ENCODE data around the gene ETFDH.
"Not testable (repeated sequence)": the region's sequence is repeated elsewhere in the genome, so short reads cannot be mapped to it uniquely, and the experiment has no call there.

Gene ETFDH

GRCh38 chr4:158754385-158755180 is 82.5 kb downstream of the ETFDH start:
- peak; percentile 62; the same call in 2 of the 3 replicates for ATAC-seq
- TF ChIP-seq ISL1 (CRISPR knock-in tag; IDR thresholded peaks at IDR 0.05) (no peak), ZFP30 (CRISPR knock-in tag; IDR thresholded peaks at IDR 0.05) (no peak), BACH2 (CRISPR knock-in tag; IDR thresholded peaks at IDR 0.05; ENCODE audit: borderline replicate concordance) (no peak), POU6F1 (CRISPR knock-in tag; IDR thresholded peaks at IDR 0.05; ENCODE audit: borderline replicate concordance, low read depth) (no peak), OSR1 (CRISPR knock-in tag; IDR thresholded peaks at IDR 0.05) (no peak), ESRRG (CRISPR knock-in tag; IDR thresholded peaks at IDR 0.05) (no peak), ZNF565 (CRISPR knock-in tag; conservative IDR thresholded peaks at IDR 0.05; ENCODE audit: low read depth) (no peak), TCF4 (CRISPR knock-in tag; IDR thresholded peaks at IDR 0.05; ENCODE audit: borderline replicate concordance) (no peak), TSHZ2 (CRISPR knock-in tag; IDR thresholded peaks at IDR 0.05) (no peak), CREB5 (CRISPR knock-in tag; IDR thresholded peaks at IDR 0.05; ENCODE audit: low read depth) (no peak), GLIS3 (CRISPR knock-in tag; IDR thresholded peaks at IDR 0.05) (no peak), ZNF70 (CRISPR knock-in tag; IDR thresholded peaks at IDR 0.05) (no peak), ARNTL (CRISPR knock-in tag; IDR thresholded peaks at IDR 0.05; ENCODE audit: borderline replicate concordance, low read depth) (no peak), CSDC2 (CRISPR knock-in tag; IDR thresholded peaks at IDR 0.05) (no peak), ZFP3 (CRISPR knock-in tag; IDR thresholded peaks at IDR 0.05) (no peak), ZC3H10 (CRISPR knock-in tag; IDR thresholded peaks at IDR 0.05) (no peak), RARB (CRISPR knock-in tag; IDR thresholded peaks at IDR 0.05) (no peak)

GRCh38 chr4:158755819-158756218 is 83.7 kb downstream of the ETFDH start:
- ATAC-seq = not testable (repeated sequence)

GRCh38 chr4:158756588-158756987 is 84.5 kb downstream of the ETFDH start:
- no peak for ATAC-seq
- no peak for TF ChIP-seq TOX (CRISPR knock-in tag; IDR thresholded peaks at IDR 0.05; ENCODE audit: borderline replicate concordance)
- no peak for TF ChIP-seq PPARA (CRISPR knock-in tag; IDR thresholded peaks at IDR 0.05; ENCODE audit: borderline replicate concordance)
- no peak for TF ChIP-seq OSR1 (CRISPR knock-in tag; IDR thresholded peaks at IDR 0.05)
- TF ChIP-seq CREB5 (CRISPR knock-in tag; IDR thresholded peaks at IDR 0.05; ENCODE audit: low read depth) = no peak
- no peak for TF ChIP-seq ZNF565 (CRISPR knock-in tag; conservative IDR thresholded peaks at IDR 0.05; ENCODE audit: low read depth)
- TF ChIP-seq ZNF8 (CRISPR knock-in tag; IDR thresholded peaks at IDR 0.05) = no peak
- no peak for TF ChIP-seq BACH2 (CRISPR knock-in tag; IDR thresholded peaks at IDR 0.05; ENCODE audit: borderline replicate concordance)
- no peak for TF ChIP-seq GLIS3 (CRISPR knock-in tag; IDR thresholded peaks at IDR 0.05)
- no peak for TF ChIP-seq TSHZ2 (CRISPR knock-in tag; IDR thresholded peaks at IDR 0.05)
- no peak for TF ChIP-seq ESRRG (CRISPR knock-in tag; IDR thresholded peaks at IDR 0.05)
- TF ChIP-seq, protein P1, sequence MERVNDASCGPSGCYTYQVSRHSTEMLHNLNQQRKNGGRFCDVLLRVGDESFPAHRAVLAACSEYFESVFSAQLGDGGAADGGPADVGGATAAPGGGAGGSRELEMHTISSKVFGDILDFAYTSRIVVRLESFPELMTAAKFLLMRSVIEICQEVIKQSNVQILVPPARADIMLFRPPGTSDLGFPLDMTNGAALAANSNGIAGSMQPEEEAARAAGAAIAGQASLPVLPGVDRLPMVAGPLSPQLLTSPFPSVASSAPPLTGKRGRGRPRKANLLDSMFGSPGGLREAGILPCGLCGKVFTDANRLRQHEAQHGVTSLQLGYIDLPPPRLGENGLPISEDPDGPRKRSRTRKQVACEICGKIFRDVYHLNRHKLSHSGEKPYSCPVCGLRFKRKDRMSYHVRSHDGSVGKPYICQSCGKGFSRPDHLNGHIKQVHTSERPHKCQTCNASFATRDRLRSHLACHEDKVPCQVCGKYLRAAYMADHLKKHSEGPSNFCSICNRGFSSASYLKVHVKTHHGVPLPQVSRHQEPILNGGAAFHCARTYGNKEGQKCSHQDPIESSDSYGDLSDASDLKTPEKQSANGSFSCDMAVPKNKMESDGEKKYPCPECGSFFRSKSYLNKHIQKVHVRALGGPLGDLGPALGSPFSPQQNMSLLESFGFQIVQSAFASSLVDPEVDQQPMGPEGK (CRISPR knock-in tag; IDR thresholded peaks at IDR 0.05; ENCODE audit: borderline replicate concordance) = no peak
- no peak for TF ChIP-seq ZC3H10 (CRISPR knock-in tag; IDR thresholded peaks at IDR 0.05)
- TF ChIP-seq, protein P2, sequence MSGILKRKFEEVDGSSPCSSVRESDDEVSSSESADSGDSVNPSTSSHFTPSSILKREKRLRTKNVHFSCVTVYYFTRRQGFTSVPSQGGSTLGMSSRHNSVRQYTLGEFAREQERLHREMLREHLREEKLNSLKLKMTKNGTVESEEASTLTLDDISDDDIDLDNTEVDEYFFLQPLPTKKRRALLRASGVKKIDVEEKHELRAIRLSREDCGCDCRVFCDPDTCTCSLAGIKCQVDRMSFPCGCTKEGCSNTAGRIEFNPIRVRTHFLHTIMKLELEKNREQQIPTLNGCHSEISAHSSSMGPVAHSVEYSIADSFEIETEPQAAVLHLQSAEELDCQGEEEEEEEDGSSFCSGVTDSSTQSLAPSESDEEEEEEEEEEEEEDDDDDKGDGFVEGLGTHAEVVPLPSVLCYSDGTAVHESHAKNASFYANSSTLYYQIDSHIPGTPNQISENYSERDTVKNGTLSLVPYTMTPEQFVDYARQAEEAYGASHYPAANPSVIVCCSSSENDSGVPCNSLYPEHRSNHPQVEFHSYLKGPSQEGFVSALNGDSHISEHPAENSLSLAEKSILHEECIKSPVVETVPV (CRISPR knock-in tag; IDR thresholded peaks at IDR 0.05) = no peak
- TF ChIP-seq ISL1 (CRISPR knock-in tag; IDR thresholded peaks at IDR 0.05) = no peak
- no peak for TF ChIP-seq ZFP3 (CRISPR knock-in tag; IDR thresholded peaks at IDR 0.05)
- TF ChIP-seq SNAI2 (CRISPR knock-in tag; IDR thresholded peaks at IDR 0.05) = no peak
